Activated effector memory CD4-positive, alpha-beta T cell treated with anti-CD3 and anti-CD28 coated beads, Interleukin-2, amount 50 U/mL, for 16 hours (primary cell): ENCODE results near the gene DLG5.

Experiments
- DNase-seq: peaks from one replicate; pipeline ENCODE4 v3.0.0-alpha.2; 2020

The DLG5 gene

GRCh38 chr10:77841711-77842375 lies 84.7 kb downstream of the DLG5 start:
- DNase-seq = no peak

DNA sequence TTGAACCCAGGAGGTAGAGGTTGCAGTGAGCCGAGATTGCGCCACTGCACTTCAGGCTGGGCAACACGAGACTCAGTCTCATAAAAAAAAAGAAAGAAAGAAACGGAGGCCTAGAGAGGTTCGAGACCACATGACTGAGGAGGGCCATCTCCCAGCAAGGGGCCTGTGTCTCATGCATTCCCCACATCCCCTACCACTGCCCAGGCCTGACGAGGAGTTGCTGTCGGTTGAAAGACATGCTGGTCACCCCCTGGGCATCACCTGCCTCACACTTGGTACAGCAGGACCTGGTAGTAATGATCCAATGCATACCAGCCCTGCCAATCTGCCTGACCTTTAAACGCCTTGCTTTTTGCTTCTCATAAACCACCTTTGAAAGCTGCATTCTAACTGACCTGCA lies 85.9 kb downstream of the DLG5 start:
- DNase-seq = no peak

DNA sequence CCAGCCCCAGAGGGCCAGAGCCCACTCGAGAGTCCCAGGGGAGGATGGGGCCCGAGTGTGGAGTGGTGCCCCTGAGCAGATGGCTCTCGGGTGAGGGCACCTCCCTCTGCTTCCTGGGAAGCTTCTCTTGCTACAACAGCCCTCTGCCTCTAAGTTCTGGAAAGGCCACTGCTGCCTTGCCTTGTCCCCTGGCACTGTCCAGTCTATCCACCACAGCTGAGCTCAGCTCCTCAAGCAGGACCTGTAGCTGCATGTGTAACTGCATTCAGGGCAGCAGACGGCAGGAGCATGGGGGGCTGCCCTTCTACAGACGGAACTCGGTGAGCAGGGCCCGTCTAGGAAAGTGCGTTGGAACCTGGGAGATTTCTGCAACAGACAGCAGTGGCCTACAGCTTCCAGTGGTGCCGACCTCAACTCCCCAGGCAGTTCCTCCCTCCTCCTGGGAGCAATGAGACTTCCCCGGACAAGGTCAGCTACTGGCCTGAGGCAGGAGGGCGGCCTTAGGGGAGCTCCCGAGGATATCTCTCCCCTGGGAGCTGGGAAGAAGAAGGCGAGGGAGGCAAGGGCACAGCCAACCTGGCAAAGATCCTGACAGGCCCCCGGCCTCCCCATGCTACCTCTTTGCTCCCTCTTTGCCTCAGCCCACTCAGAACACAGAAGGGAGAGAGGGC lies 88.5 kb downstream of the DLG5 start:
- DNase-seq = no peak

DNA sequence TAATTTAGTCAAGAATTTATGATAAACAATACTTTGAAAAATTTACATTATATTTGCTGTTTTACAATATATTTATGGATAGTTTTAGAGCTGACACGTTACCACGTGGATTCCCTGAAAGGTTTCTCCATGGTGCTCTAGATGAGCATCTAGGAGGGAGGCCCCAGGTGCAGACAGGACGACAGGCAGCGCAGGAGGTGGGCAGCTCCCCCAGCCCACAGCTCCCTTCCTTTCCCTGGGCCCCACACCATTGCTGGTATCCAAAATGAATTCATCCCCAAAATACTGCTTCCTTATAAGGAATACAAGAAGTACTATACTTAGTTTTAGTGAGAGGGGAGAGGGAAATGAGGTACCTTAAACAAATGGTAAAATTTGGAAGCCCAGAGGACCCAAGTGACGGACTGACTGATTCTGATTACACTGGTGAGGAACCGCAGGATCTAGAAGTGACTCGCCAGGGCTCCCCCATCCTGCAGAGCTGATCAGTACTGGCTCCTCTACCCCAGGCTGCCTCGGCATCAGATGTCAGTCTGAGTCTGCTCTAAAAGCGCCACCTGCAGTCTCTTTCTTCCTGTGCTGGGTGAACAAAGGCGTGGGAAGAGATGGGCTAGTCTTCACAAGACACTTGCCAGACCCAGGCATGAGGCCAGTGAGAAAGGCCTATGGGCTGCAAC lies 89.2 kb downstream of the DLG5 start:
- DNase-seq = peak; percentile 88

- peak; percentile 89 for DNase-seq
Observed at GRCh38 chr10:77836299-77836820, 90.2 kb downstream of the DLG5 start.

GRCh38 chr10:77835669-77836086 lies 90.9 kb downstream of the DLG5 start:
- DNase-seq = no peak

- DNase-seq = no peak
Observed at GRCh38 chr10:77834943-77835668, 91.4 kb downstream of the DLG5 start.

DNA sequence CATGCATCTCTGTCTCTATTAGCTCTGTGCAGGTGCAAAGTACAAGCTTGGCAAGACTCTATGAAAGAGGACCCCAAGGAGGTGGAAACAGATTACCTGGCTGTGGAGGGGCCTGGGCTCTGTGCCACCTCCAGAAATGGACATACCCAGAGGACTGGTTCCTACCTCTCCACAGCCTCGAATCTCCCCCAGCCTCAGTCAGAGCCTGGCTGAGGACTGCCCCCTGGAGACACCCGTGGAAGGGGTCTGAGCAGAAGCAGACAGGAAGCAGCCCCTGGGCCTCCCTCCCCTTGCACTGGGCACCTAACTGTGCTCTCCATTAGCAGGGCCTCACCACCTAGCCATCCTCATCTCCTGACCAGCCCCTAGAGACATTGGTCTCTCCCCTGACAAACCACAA lies 92.0 kb downstream of the DLG5 start:
- DNase-seq = no peak

GRCh38 chr10:77833792-77834191 lies 92.8 kb downstream of the DLG5 start:
- no peak for DNase-seq

GRCh38 chr10:77833225-77833624 lies 93.3 kb downstream of the DLG5 start:
- DNase-seq = no peak

GRCh38 chr10:77832238-77832637 lies 94.3 kb downstream of the DLG5 start:
- peak; percentile 74 for DNase-seq

GRCh38 chr10:77829356-77829755 lies 97.2 kb downstream of the DLG5 start:
- no peak for DNase-seq

DNA sequence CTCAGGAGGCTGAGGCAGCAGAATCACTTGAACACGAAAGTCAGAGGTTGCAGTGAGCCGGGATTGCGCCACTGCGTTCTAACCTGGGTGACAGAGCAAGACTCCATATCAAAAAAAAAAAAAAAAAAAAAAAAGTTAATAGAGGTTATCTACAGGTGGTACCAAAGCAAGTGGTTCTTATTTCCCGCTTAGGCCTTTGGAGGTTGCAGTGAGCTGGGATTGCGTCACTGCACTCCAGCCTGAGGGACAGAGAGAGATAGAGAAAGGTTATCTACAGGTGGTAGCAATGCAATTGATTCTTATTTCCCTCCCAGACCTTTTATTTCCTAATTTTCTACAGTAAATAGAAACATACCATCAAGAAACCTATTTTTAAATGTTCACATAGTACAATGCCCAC lies 98.2 kb downstream of the DLG5 start:
- DNase-seq = no peak

GRCh38 chr10:77827366-77827765 lies 99.2 kb downstream of the DLG5 start:
- no peak for DNase-seq

DNA sequence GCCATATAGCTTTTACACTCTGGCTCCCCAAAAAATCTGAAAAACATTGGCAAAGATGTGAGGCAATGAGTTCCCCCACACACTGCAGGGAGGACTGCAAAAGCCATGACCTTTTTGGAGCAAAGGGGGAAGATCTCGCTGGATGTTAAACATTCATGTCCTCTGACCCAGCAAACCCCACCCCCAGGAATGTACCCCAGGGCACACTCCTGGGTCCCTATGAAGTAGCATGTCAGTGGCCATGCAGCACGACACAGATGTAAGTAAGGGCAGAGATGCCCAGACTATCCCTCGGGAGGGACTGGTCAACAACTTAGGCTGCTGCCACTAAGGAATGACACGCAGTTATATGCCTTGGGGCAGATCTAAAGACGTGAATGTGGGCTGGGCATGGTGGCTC lies 100.6 kb downstream of the DLG5 start:
- no peak for DNase-seq

- DNase-seq = no peak
Observed at GRCh38 chr10:77824908-77825307, 101.6 kb downstream of the DLG5 start.

DNA sequence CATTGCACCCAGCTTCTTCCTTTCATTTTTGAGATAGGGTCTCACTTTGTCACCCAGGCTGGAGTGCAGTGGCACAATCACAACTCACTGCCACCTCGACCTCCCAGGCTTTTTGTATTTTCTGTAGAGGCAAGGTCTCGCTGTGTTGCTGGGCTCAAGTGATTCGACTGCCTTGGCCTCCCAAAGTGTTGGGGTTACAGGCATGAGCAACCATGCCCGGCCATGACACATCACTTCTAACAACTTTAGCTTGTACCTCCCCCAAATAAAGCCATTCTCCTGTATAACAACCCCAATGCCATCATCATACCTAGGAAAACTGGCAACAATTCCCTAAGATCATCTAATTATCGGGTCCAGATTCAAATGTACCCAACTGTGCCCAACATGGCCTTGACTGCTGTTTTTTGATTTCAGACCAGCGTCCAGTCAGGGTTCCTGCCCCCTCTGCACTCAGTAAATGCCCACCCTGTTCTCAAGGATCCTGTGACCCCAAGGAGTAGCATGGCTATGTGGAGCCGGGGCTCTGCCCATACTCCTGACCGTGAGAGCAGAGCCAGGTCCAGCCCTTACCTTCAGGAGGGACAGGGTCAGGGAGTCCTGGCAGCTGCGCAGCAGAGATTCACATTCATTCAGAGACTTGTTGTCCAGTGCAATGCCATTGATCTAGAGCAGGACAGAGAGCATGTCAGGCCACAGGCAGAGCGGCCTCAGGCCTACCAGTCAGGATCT lies 102.6 kb downstream of the DLG5 start:
- no peak for DNase-seq

GRCh38 chr10:77821551-77821950 lies 105.0 kb downstream of the DLG5 start:
- no peak for DNase-seq

DNA sequence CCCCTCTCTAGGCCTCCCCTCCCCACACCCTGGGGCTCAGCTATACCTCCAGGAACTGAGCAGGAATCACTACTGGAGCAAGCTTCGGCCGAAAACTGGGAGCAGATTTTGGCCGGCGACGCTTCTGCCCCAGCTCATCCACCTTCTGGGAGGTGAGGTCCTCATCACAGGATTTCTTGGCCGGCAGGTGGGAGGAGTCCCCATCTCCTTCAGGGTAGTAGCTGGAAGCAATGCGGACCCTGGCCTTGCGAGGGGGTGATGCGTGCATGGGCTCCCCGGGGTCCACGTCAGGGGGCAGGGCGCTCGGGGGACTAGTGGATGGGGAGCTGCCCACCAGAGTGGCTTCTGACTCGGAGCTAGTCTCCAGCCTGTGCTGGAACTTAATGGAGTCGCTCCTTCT lies 105.5 kb downstream of the DLG5 start:
- no peak for DNase-seq

DNA sequence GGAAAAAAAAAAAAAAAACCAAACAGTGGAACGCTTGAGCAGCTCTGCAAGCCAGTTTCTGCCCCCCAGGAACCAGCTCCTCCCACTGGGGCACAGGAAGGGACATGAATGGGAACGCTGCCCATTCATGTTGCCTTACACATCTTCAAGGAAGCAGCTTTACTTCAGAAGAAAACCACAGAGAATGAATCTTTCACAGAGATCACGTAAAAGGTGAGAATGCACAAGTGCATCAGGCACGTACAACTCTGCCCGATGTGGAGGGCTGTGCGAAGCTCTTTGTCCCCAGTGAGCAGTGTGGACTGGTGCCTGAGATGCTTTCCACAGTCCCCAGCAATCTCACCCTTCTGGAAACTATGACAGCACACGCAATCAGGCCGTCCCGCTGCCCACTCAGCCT lies 106.2 kb downstream of the DLG5 start:
- no peak for DNase-seq

- DNase-seq = no peak
Observed at GRCh38 chr10:77819210-77820112, 107.1 kb downstream of the DLG5 start.

- no peak for DNase-seq
Observed at GRCh38 chr10:77818378-77818777, 108.2 kb downstream of the DLG5 start.
